22Rv1 (cell line): ENCODE data around the gene PXDN.

ENCODE experiments used
- H3K27ac ChIP-seq: fragments of 450-650 bp; 2 replicates; pipeline ENCODE4 v1.5.1; 2017
- ZFX ChIP-seq: fragments of 450-650 bp; IDR thresholded peaks from 2 replicates; pipeline ENCODE4 v1.6.1; 2017; ENCODE audit warnings: antibody characterized with exemption, borderline replicate concordance
- TF ChIP-seq, protein P1 (sequence below): fragments of 450-650 bp; IDR thresholded peaks from 2 replicates; pipeline ENCODE4 v1.5.1; 2017; ENCODE audit warnings: mild to moderate bottlenecking

PXDN gene

DNA sequence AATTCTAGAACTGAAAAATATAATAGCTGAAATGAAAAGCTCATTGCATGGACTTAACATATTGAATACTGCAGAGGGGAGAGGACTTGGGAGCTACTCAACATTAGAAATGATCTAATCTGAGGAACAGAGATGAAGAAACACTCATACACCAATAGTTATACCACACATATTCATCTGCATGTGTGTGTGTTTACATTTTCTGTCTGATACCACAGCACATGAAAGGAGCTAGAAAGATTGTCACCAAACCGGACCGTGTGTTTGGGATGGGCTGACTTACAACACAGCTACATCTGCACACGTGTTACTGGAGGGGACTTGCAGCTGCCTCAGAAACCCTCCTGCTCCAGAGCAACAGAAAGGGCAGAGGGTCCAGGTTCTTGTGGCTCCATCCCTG, 47.8 kb downstream of the PXDN start:
- no peak overlapping the region for H3K27ac ChIP-seq
- TF ChIP-seq ZFX, result no peak
- TF ChIP-seq, protein P1, sequence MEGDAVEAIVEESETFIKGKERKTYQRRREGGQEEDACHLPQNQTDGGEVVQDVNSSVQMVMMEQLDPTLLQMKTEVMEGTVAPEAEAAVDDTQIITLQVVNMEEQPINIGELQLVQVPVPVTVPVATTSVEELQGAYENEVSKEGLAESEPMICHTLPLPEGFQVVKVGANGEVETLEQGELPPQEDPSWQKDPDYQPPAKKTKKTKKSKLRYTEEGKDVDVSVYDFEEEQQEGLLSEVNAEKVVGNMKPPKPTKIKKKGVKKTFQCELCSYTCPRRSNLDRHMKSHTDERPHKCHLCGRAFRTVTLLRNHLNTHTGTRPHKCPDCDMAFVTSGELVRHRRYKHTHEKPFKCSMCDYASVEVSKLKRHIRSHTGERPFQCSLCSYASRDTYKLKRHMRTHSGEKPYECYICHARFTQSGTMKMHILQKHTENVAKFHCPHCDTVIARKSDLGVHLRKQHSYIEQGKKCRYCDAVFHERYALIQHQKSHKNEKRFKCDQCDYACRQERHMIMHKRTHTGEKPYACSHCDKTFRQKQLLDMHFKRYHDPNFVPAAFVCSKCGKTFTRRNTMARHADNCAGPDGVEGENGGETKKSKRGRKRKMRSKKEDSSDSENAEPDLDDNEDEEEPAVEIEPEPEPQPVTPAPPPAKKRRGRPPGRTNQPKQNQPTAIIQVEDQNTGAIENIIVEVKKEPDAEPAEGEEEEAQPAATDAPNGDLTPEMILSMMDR, result no peak

- no peak for TF ChIP-seq ZFX
- TF ChIP-seq, protein P1, result no peak
- no peak overlapping the region for H3K27ac ChIP-seq
These were observed 49.7 kb downstream of the PXDN start for GRCh38 chr2:1694371-1695271.

- no peak overlapping the region for H3K27ac ChIP-seq
- TF ChIP-seq, protein P1, result no peak
- no peak for TF ChIP-seq ZFX
These were observed 50.6 kb downstream of the PXDN start for GRCh38 chr2:1693723-1694122.

DNA sequence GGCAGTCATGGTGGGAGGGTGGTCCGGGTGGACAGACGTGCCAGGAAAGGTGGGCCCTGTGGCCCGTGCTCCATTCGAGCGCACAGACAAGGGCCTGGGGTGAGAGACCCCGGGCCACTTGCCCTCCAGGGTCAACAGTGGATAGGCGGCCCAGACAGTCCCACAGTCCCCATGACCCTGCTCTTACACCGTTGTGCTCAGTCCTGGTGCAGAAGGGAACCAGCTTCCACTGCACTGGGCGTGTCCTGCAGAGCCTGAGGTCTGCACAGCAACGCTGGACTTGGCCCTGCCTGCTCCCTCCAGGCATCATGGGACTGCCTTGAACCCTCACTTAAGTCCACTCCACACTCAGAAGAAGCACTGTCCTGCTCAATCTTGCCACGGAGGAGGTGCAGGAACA, 52.0 kb downstream of the PXDN start:
- no peak overlapping the region for H3K27ac ChIP-seq
- TF ChIP-seq, protein P1, result no peak
- TF ChIP-seq ZFX, result no peak

DNA sequence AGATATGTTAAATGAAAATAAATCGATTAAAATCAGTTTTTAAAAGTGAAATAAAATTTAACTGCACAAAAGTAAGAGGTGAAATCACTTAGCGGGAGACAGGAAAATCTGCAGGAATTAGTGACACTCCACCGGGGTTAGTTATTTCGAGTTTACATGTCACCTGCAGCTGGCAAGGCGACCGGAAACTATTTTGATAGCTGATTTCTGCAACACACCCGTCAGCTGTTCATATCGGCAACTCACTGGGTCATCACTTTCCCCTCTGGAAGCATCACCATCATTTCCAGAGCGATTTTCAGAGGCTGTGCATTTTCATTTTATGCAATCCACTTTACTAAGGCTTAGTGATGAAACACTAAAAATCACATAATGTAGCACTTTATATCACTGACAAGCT, 52.9 kb downstream of the PXDN start:
- TF ChIP-seq ZFX, result no peak
- TF ChIP-seq, protein P1, result no peak
- H3K27ac ChIP-seq, result no peak overlapping the region

- H3K27ac ChIP-seq, result no peak overlapping the region
- TF ChIP-seq ZFX, result no peak
- TF ChIP-seq, protein P1, result no peak
These were observed 54.1 kb downstream of the PXDN start for GRCh38 chr2:1690056-1690775.

DNA sequence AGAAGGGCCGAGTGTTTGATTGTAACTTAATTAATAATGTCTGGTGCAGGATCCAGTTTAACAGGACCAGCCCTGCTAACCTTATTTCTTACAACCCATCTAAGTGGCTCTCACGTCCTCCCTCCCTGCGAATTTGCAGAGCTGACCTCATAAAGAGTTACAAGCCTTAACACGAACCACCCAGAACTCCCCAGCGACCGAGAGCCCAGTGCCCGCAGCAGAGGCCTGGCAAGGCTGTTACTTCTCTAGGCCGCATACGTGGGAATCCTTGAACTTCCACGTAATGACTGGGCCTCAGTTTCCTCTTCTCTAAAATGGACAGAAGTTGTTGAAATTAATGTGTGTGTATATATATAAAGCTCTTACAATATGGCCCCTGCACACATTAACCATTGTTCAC, 55.5 kb downstream of the PXDN start:
- no peak overlapping the region for H3K27ac ChIP-seq
- TF ChIP-seq, protein P1, result no peak
- no peak for TF ChIP-seq ZFX
